Kidney tubule cell (primary cell): ENCODE data around the gene SPRED2.
"Not testable (repeated sequence)": the region's sequence is repeated elsewhere in the genome, so short reads cannot be mapped to it uniquely, and the experiment has no call there.

Source experiments
- DNase-seq: peaks from one replicate; pipeline ENCODE4 v3.0.0-alpha.2; 2018; ENCODE audit warnings: low spot score

SPRED2 gene

DNA sequence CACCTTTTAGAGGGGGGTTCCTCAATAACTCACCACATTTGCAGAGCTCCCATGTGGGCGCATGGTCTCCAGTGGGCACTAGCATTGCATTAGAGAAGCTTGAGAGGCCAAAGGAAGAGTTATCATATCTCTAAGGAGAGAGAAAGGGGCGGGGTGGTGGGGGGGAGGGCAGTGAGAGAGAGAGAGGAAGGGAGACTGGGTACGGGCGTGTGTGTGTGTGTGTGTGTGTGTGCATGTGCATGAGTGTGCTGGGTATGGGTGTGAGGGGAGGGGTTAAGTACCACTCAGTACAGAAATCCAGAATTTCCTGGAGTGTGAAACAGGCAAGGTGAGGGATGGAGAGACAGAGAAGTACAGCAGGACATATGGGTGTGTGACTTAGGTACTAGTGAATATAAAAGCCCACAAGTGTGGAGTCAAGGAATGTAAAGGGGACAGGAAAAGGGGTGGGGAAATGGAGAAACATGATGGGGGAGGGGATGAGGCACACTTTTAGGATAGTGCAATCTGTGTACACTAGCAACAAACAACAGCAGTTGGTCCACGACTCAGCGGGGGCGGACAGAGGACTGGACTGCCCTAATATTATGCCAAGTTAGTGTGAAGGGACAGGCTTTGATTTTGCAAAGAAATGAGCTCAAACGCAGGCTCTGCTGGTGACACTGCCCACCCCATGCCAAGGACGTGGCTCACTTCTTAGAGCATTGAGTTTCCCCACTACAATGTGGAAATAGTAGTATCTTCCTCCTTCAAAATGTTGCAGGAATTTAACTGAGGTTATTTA is 91.3 kb downstream of the SPRED2 start:
- no peak for DNase-seq

DNA sequence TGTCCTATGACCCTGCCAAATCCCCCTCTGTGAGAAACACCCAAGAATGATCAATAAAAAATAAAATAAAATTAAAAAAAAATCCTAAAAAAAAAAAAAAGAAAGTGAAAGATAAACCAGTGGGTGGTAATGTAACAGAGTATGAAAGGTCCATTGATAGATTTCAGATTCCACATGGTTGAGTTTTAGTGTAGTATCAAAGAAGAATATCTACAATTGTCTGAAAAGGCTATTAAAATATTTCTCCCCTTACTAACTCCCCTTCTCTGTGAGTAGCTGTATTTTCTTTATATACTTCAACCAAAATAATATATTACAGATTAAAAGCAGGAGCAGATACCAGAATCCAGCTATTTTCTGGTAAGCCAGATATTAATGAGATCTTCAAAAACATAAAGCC is 92.8 kb downstream of the SPRED2 start:
- no peak for DNase-seq

DNA sequence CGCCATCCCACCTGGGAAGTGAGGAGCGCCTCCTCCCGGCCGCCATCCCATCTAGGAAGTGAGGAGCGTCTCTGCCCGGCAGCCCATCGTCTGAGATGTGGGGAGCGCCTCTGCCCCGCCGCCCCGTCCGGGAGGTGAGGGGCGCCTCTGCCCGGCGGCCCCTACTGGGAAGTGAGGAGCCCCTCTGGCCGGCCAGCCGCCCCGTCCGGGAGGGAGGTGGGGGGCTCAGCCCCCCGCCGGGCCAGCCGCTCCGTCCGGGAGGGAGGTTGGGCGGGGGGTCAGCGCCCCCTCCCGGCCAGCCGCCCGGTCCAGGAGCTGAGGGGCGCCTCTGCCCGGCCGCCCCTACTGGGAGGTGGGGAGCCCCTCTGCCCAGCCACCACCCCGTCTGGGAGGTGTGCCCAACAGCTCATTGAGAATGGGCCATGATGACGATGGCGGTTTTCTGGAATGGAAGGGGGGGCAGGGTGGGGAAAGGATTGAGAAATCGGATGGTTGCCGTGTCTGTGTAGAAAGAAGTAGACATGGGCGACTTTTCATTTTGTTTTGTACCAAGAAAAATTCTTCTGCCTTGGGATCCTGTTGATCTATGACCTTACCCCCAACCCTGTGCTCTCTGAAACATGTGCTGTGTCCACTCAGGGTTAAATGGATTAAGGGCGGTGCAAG is 93.4 kb downstream of the SPRED2 start:
- DNase-seq, result not testable (repeated sequence)

DNA sequence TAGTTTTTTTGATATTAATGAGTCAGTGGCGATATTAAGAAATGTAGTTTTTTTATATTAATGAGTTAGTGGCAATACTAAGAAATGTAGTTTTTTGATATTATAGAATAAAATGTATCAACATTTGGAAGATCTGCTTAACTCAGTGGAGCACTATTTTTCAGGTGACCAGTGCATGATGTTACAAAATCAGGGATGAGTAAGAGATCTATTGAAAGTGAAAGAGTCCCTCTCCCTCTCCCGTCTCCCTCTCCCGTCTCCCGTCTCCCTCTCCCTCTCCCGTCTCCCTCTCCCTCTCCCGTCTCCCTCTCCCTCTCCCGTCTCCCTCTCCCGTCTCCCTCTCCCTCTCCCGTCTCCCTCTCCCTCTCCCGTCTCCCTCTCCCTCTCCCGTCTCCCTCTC is 94.5 kb downstream of the SPRED2 start:
- not testable (repeated sequence) for DNase-seq

DNA sequence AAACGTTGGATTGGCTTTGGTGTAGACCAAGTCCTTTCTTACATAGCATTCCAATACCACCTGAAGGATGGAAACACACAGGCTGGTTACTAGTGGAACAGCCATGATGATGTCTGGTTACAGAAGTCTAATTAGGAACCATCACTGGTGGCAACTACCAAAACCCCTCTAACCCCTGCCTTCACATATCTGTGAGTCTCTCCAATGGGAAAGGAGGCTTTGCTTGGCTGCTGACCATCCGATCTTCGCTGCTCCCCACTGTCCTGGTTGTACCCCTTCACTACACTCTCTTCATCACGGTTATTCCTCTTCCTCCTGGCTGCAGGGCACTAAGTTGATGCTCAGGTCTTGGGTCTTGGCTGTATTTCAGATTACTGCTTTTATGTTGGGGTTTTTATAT is 97.7 kb downstream of the SPRED2 start:
- DNase-seq, result no peak

DNA sequence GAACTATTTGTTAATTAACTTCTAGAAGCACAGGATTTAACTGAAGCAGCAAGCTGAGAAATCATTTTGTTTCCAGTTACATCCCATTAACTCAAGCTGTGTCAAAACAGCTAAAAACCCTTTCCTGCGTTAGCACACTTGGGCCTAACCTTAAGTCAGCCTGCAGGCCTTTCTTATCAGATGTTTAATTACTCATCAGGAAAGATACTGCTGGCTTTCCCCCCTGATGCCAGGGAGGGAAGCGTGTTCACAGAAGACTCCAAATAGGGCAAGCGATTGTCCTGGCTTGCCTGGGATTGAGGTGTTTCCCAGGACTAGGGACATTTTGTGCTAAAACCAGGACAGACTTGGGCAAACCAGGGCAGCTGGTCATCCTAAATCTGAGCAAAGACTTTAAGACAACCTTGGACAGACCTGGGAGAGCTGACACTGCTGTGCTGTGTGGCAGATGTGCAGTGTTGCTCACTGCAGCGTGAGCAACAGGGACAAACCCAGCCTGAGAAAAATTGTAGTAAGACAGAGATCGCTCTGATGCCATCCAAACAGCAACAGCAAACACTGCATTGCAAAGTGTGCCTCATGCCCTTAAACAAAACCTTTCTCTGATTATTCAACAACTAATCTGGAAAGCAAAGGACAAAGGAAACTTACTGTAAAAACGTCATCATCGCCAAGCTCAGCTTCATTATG is 100.9 kb downstream of the SPRED2 start:
- DNase-seq, result no peak

DNA sequence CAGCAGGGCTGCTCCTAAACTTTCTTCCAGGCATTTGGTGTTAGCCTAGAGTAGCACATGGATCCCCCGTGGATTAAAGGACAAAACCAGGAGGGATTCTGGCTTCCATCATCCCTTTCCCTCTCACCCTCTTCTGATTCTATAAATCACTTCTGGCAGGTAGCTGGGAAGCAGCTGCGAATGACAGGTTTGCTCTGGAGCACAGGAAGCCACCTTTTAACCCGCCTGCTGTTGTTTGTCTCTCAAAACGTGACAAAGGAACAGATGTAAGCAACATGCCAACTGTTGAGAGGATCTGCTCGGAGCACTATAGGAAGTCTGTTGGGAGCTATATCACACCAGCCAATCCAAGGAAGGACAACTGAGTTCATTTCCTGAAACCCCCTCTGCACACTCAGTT is 102.9 kb downstream of the SPRED2 start:
- DNase-seq, result no peak

DNA sequence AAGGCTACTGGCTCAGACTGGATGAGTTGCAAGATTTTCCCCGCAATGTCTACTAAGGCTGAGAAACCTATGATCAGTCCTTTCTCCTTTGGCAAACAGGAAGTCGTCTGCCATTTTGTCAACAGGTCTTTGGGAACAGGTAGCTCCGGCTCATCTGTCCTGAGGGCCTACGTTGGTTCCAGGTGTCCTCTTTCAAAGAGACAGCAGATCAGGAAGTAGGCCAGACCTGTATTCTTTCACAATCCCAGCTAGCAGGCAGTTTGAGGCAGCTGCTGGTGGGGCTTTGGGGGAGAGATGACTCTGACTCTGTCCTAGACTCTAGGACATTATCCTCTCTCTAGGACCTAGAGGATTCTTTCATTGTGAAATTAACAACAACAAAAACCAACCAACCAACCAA is 106.1 kb downstream of the SPRED2 start:
- no peak for DNase-seq

DNA sequence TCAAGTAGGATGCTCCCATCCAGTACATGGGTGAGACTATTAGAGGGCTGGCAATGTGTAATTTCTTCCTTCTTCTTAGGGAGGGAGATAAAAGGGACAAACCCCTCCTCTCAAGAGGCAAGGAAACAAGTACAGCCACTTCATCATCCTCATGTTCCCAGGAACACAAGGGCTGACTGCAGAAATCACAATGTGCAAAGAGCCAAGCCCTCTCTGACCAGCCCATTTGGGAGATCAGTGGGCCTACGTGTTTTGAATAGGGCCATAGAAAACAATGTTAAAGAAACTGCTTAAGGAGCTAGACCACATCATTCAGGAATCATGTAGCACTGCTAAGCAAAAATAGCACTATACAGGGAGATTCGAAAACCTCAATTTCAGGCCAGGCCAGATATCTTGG is 107.3 kb downstream of the SPRED2 start:
- DNase-seq, result no peak

DNA sequence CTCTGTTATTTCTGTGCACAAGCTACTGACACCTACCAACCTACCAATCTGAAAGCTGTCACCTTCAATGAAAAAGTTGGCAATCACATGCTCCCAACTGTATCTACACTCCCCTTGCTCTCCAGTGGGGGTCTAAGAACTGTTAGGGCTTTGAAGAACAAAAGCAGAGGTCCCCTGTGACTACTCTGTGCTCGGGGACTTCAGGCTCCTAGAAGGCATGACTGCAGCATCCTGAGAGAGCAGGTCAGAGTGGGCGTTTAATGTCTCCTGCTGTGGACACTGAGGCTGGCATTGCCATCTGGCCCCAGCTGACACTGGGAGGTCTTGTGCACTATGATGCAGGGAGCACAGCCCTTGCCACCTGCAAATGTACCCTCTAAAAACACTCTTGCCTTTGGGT is 111.5 kb downstream of the SPRED2 start:
- DNase-seq, result no peak

DNA sequence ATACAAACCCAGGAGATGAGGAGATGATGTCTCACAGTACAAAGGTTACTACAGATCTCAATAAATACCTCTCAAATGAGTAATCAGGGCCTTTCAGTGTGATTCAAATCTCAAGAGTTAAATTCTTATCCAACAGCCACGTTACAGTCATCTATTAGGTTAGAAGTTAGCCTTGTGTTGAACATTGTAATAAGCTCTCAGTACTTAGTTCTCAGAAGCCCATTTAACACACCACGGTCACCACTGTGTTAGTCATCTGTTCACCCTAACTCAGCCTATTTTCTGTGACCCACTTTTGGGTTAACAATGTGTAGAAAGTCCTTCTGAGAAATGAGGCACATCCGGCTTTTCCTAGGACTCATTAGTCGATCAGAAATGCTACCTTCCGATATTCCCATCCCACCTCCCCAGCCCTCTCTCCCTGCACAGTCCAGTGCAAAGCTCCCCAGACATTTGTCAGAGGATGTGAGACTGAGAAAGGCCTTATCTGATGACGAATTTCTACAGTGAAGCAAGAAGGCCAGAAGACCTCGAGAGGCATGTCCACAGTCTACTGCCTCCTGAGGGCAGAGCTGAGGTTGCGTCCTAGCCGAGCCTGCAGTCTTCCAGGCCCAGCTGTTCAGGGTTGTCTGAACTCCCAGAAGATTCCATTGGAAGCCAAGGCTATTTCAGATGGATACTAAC is 112.2 kb downstream of the SPRED2 start:
- peak; percentile 98 for DNase-seq

DNA sequence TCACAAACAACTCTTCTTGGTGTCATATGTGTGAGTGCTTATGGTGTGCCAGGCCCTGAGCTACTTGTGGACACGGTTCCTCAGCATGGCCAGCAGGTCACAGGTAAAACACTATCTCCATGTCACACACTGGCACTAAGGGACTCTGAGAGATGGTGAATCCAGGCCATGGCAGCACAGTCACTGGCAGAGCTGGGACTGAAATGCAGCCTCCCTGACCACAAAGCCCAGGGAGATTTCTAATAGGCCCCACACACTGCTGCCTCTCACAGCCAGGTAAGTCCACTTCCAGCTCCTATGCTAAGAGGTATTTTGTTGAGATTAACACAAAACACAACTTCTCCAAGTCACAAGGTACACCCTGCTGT is 112.7 kb downstream of the SPRED2 start:
- no peak for DNase-seq

DNA sequence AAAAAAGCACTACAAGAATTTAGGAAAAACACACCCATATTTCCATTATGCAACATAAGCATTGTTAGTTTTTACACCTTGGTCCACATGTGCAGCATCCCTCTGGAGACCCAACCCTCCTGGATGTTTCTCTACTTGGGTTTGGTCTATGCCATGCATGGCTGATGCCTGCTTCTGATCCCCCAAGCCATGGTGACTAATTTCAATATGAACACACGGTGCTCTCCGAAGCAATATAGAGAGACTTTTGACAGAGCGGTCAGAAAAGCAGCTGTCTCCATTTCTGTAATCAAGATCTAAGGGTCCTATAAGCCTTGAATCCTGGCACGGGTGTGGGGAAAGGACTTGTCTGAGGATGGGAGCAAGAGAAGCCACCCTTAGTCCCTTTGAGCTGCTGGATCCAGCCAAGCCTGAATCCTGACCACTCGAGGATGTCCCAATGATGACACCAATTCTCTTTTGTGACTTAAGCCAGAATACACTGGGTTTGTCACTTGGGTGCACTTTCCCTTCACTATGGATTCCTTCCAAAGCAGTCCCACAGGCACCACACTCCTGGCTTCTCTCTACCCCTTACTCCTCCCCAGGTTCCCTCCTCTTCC is 113.2 kb downstream of the SPRED2 start:
- no peak for DNase-seq

DNA sequence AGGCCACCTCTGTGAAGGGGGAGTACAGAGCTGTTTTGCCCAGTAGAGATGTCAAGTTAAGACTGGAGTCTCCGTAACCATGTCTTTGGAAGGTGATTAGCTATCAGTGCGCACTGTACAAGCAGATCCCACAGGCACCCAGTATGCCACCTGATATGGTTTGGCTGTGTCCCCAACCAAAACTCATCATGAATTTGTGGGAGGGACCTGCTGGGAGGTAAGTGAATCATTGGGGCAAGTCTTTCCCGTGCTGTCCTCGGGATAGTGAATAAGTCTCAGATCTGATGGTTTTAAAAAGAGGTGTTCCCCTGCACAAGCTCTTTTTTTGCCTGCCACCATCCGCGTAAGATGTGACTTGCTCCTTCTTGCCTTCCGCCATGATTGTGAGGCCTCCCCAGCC is 114.6 kb downstream of the SPRED2 start:
- no peak for DNase-seq

DNA sequence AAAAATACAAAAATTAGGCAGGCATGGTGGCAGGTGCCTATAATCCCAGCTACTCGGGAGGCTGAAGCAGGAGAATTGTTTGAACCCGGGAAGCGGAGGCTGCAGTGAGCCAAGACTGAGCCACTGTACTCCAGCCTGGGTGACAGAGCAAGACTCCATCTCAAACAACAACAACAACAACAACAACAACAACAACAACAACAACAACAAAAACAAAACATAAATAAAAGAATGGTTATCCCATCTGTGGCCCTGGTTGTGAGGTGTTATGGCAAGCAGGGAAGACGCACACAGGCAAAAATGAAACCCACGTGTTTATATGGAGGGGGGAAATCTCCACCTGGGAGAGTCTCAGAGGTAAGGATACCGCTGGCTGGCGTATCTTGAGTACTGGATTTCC is 115.0 kb downstream of the SPRED2 start:
- DNase-seq, result not testable (repeated sequence)

DNA sequence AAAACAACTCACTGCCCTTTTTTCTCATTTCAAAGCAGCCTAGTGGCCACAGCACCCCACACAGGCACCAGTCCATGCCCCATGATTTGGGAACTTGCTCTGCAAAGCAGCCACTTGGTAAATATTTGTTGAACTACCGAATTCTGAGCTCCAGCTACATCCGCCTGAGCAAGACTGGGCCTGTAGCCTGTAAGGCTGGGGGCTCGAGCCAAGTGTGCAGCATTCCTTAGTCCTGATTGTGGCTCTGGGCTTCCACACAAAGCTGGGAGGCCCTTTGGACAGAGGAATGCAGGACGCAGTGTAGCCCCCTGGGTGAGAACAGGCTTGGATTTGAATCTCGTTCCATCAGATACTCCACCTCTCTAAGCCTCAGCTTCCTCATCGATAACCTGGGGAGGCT is 116.3 kb downstream of the SPRED2 start:
- DNase-seq, result no peak

DNA sequence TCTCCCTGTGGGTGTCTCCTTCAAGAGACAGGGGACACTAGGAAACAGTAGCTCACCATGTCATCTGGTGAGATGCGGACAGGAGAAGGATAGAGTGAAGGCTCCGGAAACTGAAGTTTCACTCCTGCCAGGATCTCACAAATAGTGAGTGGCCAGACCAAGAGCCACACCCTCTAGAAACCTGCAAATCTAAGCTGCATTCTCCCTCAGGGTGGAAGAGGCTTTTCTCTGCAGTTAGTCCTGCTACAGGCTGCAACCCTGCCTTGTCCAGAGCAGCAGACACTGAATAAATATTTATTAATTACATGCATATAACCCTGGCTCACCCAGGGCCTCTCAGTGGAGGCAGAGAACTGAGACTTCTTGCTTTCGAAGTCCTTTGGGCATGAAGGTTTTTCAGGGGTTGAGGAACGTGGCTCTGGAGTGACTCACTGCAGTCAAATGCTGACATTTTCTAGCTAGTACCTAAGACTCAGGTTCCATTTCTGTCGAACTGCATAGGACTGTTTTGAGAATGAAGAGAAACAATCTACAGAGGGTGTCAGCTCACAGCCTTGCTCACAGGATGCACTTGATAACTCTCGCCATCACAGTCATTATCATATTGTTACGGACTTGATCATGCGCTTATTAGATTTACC is 117.5 kb downstream of the SPRED2 start:
- DNase-seq, result no peak

DNA sequence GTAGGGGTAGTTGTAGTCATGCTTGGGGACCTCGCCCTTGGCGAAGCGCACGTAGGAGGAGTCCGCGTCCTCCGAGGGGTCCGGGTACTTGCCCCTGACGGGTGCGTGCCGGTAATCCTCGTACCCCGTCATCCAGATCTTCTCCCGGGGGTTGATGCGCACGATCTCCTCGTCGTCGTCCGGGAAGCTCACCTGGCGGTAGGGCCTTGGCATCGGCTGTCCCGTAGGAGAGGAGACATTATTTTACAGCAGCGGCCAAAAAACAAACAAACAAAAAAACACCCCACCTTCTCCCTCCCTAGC is 118.5 kb downstream of the SPRED2 start:
- DNase-seq, result no peak

DNA sequence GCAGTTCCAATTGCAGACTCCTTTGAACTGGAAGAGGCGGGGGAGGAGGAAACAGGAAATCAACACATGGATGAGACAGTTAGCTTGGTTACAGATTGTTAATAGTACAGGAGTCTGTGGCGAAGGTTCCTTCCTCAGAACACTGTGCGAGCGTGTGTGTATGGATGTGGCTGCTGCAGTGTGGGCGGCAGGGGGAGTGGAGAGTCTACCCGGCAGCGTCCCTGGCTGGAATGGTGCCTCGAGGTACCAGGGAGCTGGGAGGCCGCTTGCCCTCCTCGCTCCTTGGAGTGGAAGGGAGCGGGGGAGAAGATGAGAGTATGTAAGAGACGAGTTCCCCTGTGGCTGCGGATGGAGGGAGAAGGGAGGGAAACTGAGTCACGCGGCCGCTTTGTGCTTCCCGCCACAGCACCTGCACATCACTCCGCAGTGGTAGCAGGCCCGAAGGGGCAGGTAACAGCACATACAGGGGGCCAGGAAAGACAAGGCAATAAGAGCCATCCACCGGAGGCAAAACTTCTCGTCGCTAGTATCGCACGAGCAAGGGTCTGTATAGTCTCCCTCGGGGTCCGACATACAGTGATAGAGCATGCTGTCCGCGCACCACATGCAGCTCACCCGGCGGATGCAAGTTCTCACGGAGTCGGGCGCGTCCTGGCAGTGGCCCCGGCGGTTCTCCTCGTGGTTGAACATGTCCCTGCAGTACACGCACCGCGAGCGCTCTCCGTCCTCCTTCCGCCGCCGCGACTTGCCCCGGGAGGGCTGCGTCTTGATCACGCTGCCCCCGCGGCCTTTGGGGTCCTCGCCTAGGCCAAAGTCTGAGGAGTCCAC is 119.1 kb downstream of the SPRED2 start:
- DNase-seq, result no peak

DNA sequence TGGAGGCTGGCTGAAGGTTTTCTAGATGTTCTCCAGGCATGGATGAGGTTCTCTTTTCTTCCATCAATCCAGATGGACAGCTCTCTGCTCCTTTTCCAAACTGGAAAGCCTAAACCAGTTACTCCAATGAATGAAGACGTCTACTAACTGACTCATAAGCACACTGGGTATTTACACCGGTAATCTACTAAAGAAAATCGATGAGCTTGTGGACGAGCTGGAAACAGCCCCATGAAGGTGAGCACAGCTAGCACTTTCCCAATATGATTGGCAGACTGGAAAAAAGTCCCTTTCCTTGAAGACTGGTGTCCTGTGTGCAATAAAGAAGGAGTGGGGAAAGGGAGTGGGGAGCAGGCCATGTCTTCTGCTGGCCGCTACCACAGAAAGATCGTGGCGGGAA is 120.8 kb downstream of the SPRED2 start:
- no peak for DNase-seq

DNA sequence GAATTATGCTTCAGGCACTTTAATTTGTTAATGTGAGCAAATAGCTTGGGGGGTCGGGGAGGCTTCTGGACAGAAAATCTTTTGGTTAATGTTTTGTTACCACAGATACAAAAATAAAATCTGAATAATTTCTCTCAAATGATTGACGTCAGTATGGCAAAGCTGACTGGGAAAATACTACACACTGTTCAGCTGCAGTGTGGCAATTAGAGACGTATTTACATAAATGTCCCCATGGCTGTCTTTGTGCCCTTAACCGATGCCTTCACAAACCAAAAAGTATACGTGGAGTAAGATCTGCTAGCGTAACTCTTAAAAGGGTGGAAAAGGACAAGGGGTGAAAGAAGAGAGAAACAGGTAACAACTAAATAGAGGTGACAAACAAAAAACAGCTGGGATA is 121.3 kb downstream of the SPRED2 start:
- no peak for DNase-seq
